Neural cell (in vitro differentiated cells): ENCODE results near the gene FLT1.

ENCODE experiments used
- CTCF ChIP-seq: fragments of 450-650 bp; IDR thresholded peaks from 2 replicates; pipeline ENCODE4 v1.5.1; 2014; ENCODE audit warnings: antibody characterized with exemption, mild to moderate bottlenecking, moderate library complexity; ENCODE audit not compliant: poor library complexity, severe bottlenecking
- EP300 ChIP-seq: fragments of 450-650 bp; conservative IDR thresholded peaks from 2 replicates; pipeline ENCODE4 v1.6.1; 2014; ENCODE audit warnings: antibody characterized with exemption, mild to moderate bottlenecking, moderate library complexity; ENCODE audit not compliant: poor library complexity, severe bottlenecking
- EZH2 ChIP-seq: fragments of 200-600, 300-800 bp; shearing (Covaris generic), sonication (generic); IDR thresholded peaks from 2 replicates; pipeline ENCODE4 v1.6.1; 2014; ENCODE audit warnings: antibody characterized with exemption, low read length, borderline replicate concordance, mild to moderate bottlenecking; ENCODE audit not compliant: insufficient read depth, poor library complexity, severe bottlenecking
- MXI1 ChIP-seq: fragments of 450-650 bp; conservative IDR thresholded peaks from 2 replicates; pipeline ENCODE4 v1.6.1; 2014; ENCODE audit warnings: antibody characterized with exemption, mild to moderate bottlenecking; ENCODE audit not compliant: poor library complexity, severe bottlenecking
- POLR2AphosphoS5 ChIP-seq: IDR thresholded peaks from 2 replicates; pipeline ENCODE4 v1.6.1; 2012
- RAD21 ChIP-seq: fragments of 450-650 bp; conservative IDR thresholded peaks from 2 replicates; pipeline ENCODE4 v1.6.1; 2014; ENCODE audit warnings: antibody characterized with exemption, mild to moderate bottlenecking, moderate library complexity
- REST ChIP-seq: IDR thresholded peaks from 2 replicates; pipeline ENCODE4 v1.6.1; 2012; ENCODE audit warnings: borderline replicate concordance
- SMC3 ChIP-seq: fragments of 450-650 bp; conservative IDR thresholded peaks from 2 replicates; pipeline ENCODE4 v1.6.1; 2014; ENCODE audit warnings: antibody characterized with exemption, mild to moderate bottlenecking, moderate library complexity; ENCODE audit not compliant: poor library complexity
- TAF1 ChIP-seq: IDR thresholded peaks from 2 replicates; pipeline ENCODE4 v1.6.1; 2012; ENCODE audit warnings: low read depth

GRCh38 chr13:28539625-28540286, 44.8 kb upstream of the FLT1 start:
- no peak for TF ChIP-seq POLR2AphosphoS5
- TF ChIP-seq CTCF: no peak
- TF ChIP-seq RAD21: no peak
- TF ChIP-seq EP300: no peak
- no peak for TF ChIP-seq SMC3
- TF ChIP-seq EZH2: no peak
- no peak for TF ChIP-seq MXI1
- TF ChIP-seq REST: no peak
- TF ChIP-seq TAF1: no peak
